ENCODE measurements around the gene C1orf21. TPM values are rescaled to one million over a fixed set of nuclear protein-coding genes. Genes with fewer than 3 reads are reported as not detected.
"Not testable (repeated sequence)": the region's sequence is repeated elsewhere in the genome, so short reads cannot be mapped to it uniquely, and the experiment has no call there.

C1orf21 gene
- total RNA-seq, 1 donor = 17.0 TPM

DNA sequence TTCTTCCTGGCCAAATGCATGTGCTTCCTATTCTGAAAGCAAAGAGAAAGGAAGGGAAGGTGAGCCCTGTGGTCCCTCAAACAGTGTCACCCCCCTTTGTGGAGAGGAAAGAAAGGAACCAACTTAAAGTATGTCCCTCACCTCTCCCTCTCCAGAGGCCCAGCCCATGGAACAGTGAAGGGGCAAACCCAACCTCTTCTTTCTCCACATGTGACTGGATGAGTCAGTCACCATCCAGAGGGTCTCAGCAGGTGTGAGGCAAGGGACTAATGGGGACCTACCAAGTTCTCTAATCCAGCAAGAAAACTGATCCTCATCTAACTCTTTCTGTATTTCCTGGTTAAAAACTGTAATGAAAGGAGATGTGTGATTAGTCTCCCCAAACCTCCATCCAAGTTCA is 222.2 kb downstream of the C1orf21 start:
- H3K4me1 ChIP-seq (ENCODE audit: insufficient read depth, low read length) = no peaks in the 10 kb centered on the region
- H3K4me2 ChIP-seq (ENCODE audit: insufficient read depth, low read length) = no peak overlapping the region
- H3K27ac ChIP-seq (ENCODE audit: low read depth, low read length) = no peak overlapping the region
- H3K4me3 ChIP-seq (ENCODE audit: insufficient read depth, low read length) = no peak overlapping the region
- TF ChIP-seq, protein P1, sequence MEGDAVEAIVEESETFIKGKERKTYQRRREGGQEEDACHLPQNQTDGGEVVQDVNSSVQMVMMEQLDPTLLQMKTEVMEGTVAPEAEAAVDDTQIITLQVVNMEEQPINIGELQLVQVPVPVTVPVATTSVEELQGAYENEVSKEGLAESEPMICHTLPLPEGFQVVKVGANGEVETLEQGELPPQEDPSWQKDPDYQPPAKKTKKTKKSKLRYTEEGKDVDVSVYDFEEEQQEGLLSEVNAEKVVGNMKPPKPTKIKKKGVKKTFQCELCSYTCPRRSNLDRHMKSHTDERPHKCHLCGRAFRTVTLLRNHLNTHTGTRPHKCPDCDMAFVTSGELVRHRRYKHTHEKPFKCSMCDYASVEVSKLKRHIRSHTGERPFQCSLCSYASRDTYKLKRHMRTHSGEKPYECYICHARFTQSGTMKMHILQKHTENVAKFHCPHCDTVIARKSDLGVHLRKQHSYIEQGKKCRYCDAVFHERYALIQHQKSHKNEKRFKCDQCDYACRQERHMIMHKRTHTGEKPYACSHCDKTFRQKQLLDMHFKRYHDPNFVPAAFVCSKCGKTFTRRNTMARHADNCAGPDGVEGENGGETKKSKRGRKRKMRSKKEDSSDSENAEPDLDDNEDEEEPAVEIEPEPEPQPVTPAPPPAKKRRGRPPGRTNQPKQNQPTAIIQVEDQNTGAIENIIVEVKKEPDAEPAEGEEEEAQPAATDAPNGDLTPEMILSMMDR (IDR thresholded peaks at IDR 0.05; ENCODE audit: extremely low read depth, low read depth, low read length) = no peak
- no peaks in the 10 kb centered on the region for H3K27me3 ChIP-seq (ENCODE audit: insufficient read depth, low read length)
- H3K79me2 ChIP-seq (ENCODE audit: insufficient read depth, low read length) = no peaks in the 10 kb centered on the region
- no peaks in the 10 kb centered on the region for H4K20me1 ChIP-seq (ENCODE audit: insufficient read depth, low read length)
- no peaks in the 10 kb centered on the region for H3K36me3 ChIP-seq (ENCODE audit: insufficient read depth, low read length)
- no peaks in the 10 kb centered on the region for H3K9me3 ChIP-seq (ENCODE audit: low read depth, low read length)
- H2AFZ ChIP-seq (ENCODE audit: low read length) = no peak overlapping the region
- no peak for DNase-seq (ENCODE audit: insufficient read length, low spot score, missing footprints)

DNA sequence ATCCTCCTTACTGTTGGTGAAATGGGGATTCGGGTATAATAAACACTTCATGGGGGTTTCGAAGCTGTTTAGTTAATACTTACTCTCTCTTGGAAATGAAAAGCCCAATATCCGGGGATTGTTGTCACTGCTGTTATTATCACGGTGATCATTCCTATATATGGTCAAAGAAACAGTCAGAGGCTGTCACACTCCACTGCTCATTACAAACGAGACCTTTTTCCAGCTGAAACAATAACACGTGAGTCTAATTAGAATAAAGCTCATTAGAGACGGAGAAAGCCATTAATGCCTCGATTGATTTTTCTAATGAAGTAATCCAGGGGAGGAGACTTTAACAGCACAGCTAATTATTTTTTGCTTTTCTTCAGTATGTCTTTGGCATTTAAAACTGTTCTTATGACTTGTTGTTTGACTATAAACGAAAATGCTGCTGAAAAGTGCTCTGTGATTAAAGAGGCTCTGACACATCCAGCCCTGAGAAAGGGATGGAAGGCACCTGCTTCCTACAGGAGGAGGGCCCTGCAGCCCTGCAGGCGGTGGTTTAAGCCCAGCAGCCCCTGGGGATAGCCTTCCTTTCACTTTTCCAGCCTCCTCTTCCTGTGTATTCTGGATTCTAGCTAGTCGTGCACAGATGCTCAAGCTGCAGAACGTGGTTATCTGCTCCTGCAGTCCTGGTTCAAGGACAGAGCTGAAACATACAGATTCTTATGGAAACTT is 224.2 kb downstream of the C1orf21 start:
- Histone ChIP-seq H3K4me2 (ENCODE audit: insufficient read depth, low read length) (no peak overlapping the region), H3K36me3 (ENCODE audit: insufficient read depth, low read length) (no peaks in the 10 kb centered on the region), H3K4me3 (ENCODE audit: insufficient read depth, low read length) (no peak overlapping the region), H3K9me3 (ENCODE audit: low read depth, low read length) (no peaks in the 10 kb centered on the region), H3K27me3 (ENCODE audit: insufficient read depth, low read length) (no peaks in the 10 kb centered on the region), H4K20me1 (ENCODE audit: insufficient read depth, low read length) (no peaks in the 10 kb centered on the region), H3K79me2 (ENCODE audit: insufficient read depth, low read length) (no peaks in the 10 kb centered on the region), H3K27ac (ENCODE audit: low read depth, low read length) (no peak overlapping the region), H2AFZ (ENCODE audit: low read length) (no peak overlapping the region), H3K4me1 (ENCODE audit: insufficient read depth, low read length) (no peaks in the 10 kb centered on the region)
- DNase-seq (ENCODE audit: insufficient read length, low spot score, missing footprints) = no peak
- TF ChIP-seq, protein P1 (IDR thresholded peaks at IDR 0.05; ENCODE audit: extremely low read depth, low read depth, low read length) = no peak

DNA sequence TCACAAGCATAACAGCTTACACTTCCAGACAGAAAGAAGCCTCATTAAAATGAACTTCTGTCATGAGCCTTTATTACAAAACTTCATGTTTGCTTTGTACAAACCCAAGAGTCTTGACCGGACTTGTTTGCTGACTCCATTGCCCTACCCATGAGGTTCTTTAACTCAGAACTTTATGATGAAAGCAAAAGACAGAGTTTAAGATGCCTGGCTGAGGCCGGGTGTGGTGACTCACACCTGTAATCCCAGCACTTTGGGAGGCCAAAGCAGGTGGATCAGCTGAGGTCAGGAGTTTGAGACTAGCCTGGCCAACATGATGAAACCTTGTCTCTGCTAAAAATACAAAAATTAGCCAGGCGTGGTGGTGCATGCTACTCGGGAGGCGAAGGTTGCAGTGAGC is 225.4 kb downstream of the C1orf21 start:
- not testable (repeated sequence) for H4K20me1 ChIP-seq (ENCODE audit: insufficient read depth, low read length); H3K4me2 ChIP-seq (ENCODE audit: insufficient read depth, low read length); DNase-seq (ENCODE audit: insufficient read length, low spot score, missing footprints); H3K27me3 ChIP-seq (ENCODE audit: insufficient read depth, low read length); H3K9me3 ChIP-seq (ENCODE audit: low read depth, low read length); H3K27ac ChIP-seq (ENCODE audit: low read depth, low read length); H3K4me3 ChIP-seq (ENCODE audit: insufficient read depth, low read length); H2AFZ ChIP-seq (ENCODE audit: low read length); H3K4me1 ChIP-seq (ENCODE audit: insufficient read depth, low read length); H3K79me2 ChIP-seq (ENCODE audit: insufficient read depth, low read length); H3K36me3 ChIP-seq (ENCODE audit: insufficient read depth, low read length)

DNA sequence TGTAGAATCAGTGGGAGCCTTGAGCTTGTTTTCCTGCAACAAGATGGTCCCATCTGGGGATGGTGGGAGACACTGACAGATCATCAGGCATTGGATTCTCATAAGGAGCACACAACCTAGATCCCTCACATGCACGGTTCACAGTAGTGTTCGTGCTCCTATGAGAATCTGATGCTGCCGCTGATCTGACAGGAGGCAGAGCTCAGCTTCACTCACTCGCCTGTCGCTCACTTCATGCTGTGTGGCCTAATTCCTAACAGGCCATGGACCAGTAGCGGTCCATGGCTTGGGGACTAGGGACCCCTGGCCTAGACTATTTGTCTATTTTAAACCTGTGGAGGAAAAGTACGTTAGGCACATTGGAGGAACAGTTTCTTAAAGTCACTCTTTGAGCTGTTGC is 227.8 kb downstream of the C1orf21 start:
- no peaks in the 10 kb centered on the region for H3K9me3 ChIP-seq (ENCODE audit: low read depth, low read length)
- H4K20me1 ChIP-seq (ENCODE audit: insufficient read depth, low read length) = no peaks in the 10 kb centered on the region
- TF ChIP-seq, protein P1 (IDR thresholded peaks at IDR 0.05; ENCODE audit: extremely low read depth, low read depth, low read length) = no peak
- H3K4me1 ChIP-seq (ENCODE audit: insufficient read depth, low read length) = no peaks in the 10 kb centered on the region
- no peak for DNase-seq (ENCODE audit: insufficient read length, low spot score, missing footprints)
- H3K4me2 ChIP-seq (ENCODE audit: insufficient read depth, low read length) = no peak overlapping the region
- no peak overlapping the region for H2AFZ ChIP-seq (ENCODE audit: low read length)
- H3K27me3 ChIP-seq (ENCODE audit: insufficient read depth, low read length) = no peaks in the 10 kb centered on the region
- no peaks in the 10 kb centered on the region for H3K36me3 ChIP-seq (ENCODE audit: insufficient read depth, low read length)
- H3K4me3 ChIP-seq (ENCODE audit: insufficient read depth, low read length) = no peak overlapping the region
- H3K79me2 ChIP-seq (ENCODE audit: insufficient read depth, low read length) = no peaks in the 10 kb centered on the region
- H3K27ac ChIP-seq (ENCODE audit: low read depth, low read length) = no peak overlapping the region
